Right renal cortex interstitium (tissue), 3 donors: Measurements from ENCODE around the gene MYH11. TPM values are rescaled to one million over a fixed set of nuclear protein-coding genes. Genes with fewer than 3 reads are reported as not detected.
"Not testable (repeated sequence)": the region's sequence is repeated elsewhere in the genome, so short reads cannot be mapped to it uniquely, and the experiment has no call there.

Source experiments
- DNase-seq, 3 donors: peaks; one replicate each; pipeline ENCODE4 v3.0.0-alpha.2; 2013; ENCODE audit warnings: low read depth in 3 of 3, low spot score in 2 of 3
- polyA plus RNA-seq, 3 donors: library from polyadenylated mRNA; unstranded; fragments of 120-200 nt; gene quantifications; one replicate each; pipeline ENCODE4 v1.2.1, GENCODE V29; 2013; ENCODE audit not compliant: insufficient read length in 3 of 3

Gene MYH11
- polyA plus RNA-seq, 3 donors = 10.2 to 13.5 (median 11.1) TPM

GRCh38 chr16:15811481-15812400 lies 45.1 kb downstream of the MYH11 start:
- no peak for DNase-seq

GRCh38 chr16:15810949-15811348 lies 45.9 kb downstream of the MYH11 start:
- DNase-seq = no peak

- DNase-seq = no peak
These were observed 46.4 kb downstream of the MYH11 start for GRCh38 chr16:15810411-15810810.

- not testable (repeated sequence) for DNase-seq
These were observed 47.5 kb downstream of the MYH11 start for GRCh38 chr16:15809297-15809696.

GRCh38 chr16:15808071-15808470 lies 48.8 kb downstream of the MYH11 start:
- DNase-seq = no peak

GRCh38 chr16:15807603-15808009 lies 49.2 kb downstream of the MYH11 start:
- DNase-seq = no peak

- no peak for DNase-seq
These were observed 53.2 kb downstream of the MYH11 start for GRCh38 chr16:15803618-15804017.

GRCh38 chr16:15799851-15800495 lies 56.9 kb downstream of the MYH11 start:
- DNase-seq = no peak

- DNase-seq = no peak
These were observed 58.2 kb downstream of the MYH11 start for GRCh38 chr16:15798671-15799070.

GRCh38 chr16:15796885-15797284 lies 59.9 kb downstream of the MYH11 start:
- no peak for DNase-seq

GRCh38 chr16:15795615-15796014 lies 61.2 kb downstream of the MYH11 start:
- no peak for DNase-seq

- DNase-seq = no peak
These were observed 64.3 kb downstream of the MYH11 start for GRCh38 chr16:15792563-15792971.

- DNase-seq = no peak
These were observed 66.4 kb downstream of the MYH11 start for GRCh38 chr16:15790458-15790857.

- not testable (repeated sequence) for DNase-seq
These were observed 67.0 kb downstream of the MYH11 start for GRCh38 chr16:15789816-15790215.

- no peak for DNase-seq
These were observed 68.0 kb downstream of the MYH11 start for GRCh38 chr16:15788846-15789239.

- DNase-seq = no peak
These were observed 70.3 kb downstream of the MYH11 start for GRCh38 chr16:15786501-15786900.

- DNase-seq = no peak
These were observed 71.3 kb downstream of the MYH11 start for GRCh38 chr16:15785386-15786059.

- no peak for DNase-seq
These were observed 72.8 kb downstream of the MYH11 start for GRCh38 chr16:15783985-15784384.

GRCh38 chr16:15782573-15783365 lies 74.1 kb downstream of the MYH11 start:
- no peak for DNase-seq

- DNase-seq = no peak
These were observed 75.2 kb downstream of the MYH11 start for GRCh38 chr16:15781650-15782049.

- DNase-seq = no peak
These were observed 76.0 kb downstream of the MYH11 start for GRCh38 chr16:15780805-15781204.
